Urinary bladder (tissue), 4 donors: ENCODE measurements around the gene KIF26B. TPM values are rescaled to one million over a fixed set of nuclear protein-coding genes. Genes with fewer than 3 reads are reported as not detected.

Source experiments
- DNase-seq: peaks from one replicate; pipeline ENCODE4 v3.0.0-alpha.2; 2015; ENCODE audit errors: extremely low spot score
- H3K27ac ChIP-seq: one replicate; pipeline ENCODE4 v1.5.1; 2013; ENCODE audit warnings: low read depth, mild to moderate bottlenecking, moderate library complexity
- H3K36me3 ChIP-seq: one replicate; pipeline ENCODE4 v1.6.1; 2013; ENCODE audit warnings: mild to moderate bottlenecking, moderate library complexity; ENCODE audit not compliant: insufficient read depth
- H3K4me1 ChIP-seq: one replicate; pipeline ENCODE4 v1.6.1; 2013; ENCODE audit warnings: mild to moderate bottlenecking, moderate library complexity; ENCODE audit not compliant: insufficient read depth
- H3K4me3 ChIP-seq: one replicate; pipeline ENCODE4 v1.5.1; 2013; ENCODE audit warnings: low read depth, low read length
- WGBS: extraction: QIAGEN DNeasy Blood & Tissue Kit; methylation state at CpG from one replicate; pipeline ENCODE4 v1.1.7; 2013; 5-methylcytosine and 5-hydroxymethylcytosine counted together
- polyA plus RNA-seq: library from polyadenylated mRNA; stranded (reverse); fragments of 200-250 nt; gene quantifications from one replicate; pipeline ENCODE4 v1.2.3, GENCODE V29; 2013
- small RNA-seq: library from RNA; depleted of rRNA; stranded (forward); fragments of <200 nt; gene quantifications from one replicate; pipeline ENCODE3, GENCODE V24; 2014
- total RNA-seq: library from RNA; depleted of rRNA; stranded (reverse); fragments of >200 nt; gene quantifications from one replicate; pipeline ENCODE4 v1.2.3, GENCODE V29; 2014
- donor health status: healthy with polysubstance abuse.
- donor health status: healthy.

KIF26B gene
- total and polyA plus RNA-seq, 2 donors, result 0.62 to 12.2 TPM

GRCh38 chr1:245751116-245751515 is 596.3 kb downstream of the KIF26B start:
- H3K4me3 ChIP-seq, result no peak overlapping the region
- no peaks in the 10 kb centered on the region for H3K4me1 ChIP-seq
- H3K27ac ChIP-seq, result no peak overlapping the region
- no peak for DNase-seq
- WGBS, result 78% methylated on average over 4 of the region's 4 CpGs
- H3K36me3 ChIP-seq, result no peaks in the 10 kb centered on the region

GRCh38 chr1:245751726-245752470 is 597.1 kb downstream of the KIF26B start:
- Histone ChIP-seq H3K4me1 (no peaks in the 10 kb centered on the region), H3K4me3 (no peak overlapping the region), H3K36me3 (no peaks in the 10 kb centered on the region), H3K27ac (no peak overlapping the region)
- WGBS, result 90% methylated on average over 12 of the region's 12 CpGs
- no peak for DNase-seq

GRCh38 chr1:245752561-245752960 is 597.8 kb downstream of the KIF26B start:
- H3K4me1 ChIP-seq, result no peaks in the 10 kb centered on the region
- H3K36me3 ChIP-seq, result no peaks in the 10 kb centered on the region
- no peak overlapping the region for H3K27ac ChIP-seq
- 86% methylated on average over 3 of the region's 3 CpGs for WGBS
- H3K4me3 ChIP-seq, result no peak overlapping the region
- no peak for DNase-seq

- Histone ChIP-seq H3K36me3 (no peaks in the 10 kb centered on the region), H3K4me3 (no peak overlapping the region), H3K4me1 (no peaks in the 10 kb centered on the region), H3K27ac (no peak overlapping the region)
- 98% methylated on average over 2 of the region's 2 CpGs for WGBS
- no peak for DNase-seq
Measured at GRCh38 chr1:245753807-245754206, 599.0 kb downstream of the KIF26B start.

- no peak overlapping the region for H3K27ac ChIP-seq
- WGBS, result 93% methylated on average over 3 of the region's 3 CpGs
- H3K36me3 ChIP-seq, result no peaks in the 10 kb centered on the region
- no peak for DNase-seq
- H3K4me3 ChIP-seq, result no peak overlapping the region
- H3K4me1 ChIP-seq, result no peaks in the 10 kb centered on the region
Measured at GRCh38 chr1:245754463-245754961, 599.7 kb downstream of the KIF26B start.

Small RNAs within 50 kb of the gene (small RNA-seq; reads per million reads assigned to genes)
- gene DNAJC19P8 (not detected), gene RNU1-132P (not detected)
